Mucosa of descending colon (tissue), 3 donors: ENCODE measurements around the gene ATG101. TPM values are rescaled to one million over a fixed set of nuclear protein-coding genes. Genes with fewer than 3 reads are reported as not detected.
A peak's percentile ranks its signal among the peaks of the same experiment; 100 is the strongest.

Source experiments
- ATAC-seq: fragments of 200-7000 bp; cut with Tn5 transposase; one replicate; pipeline ENCODE4 v1.9.1; 2020; ENCODE audit warnings: mild to moderate bottlenecking, moderate library complexity
- DNase-seq, 3 donors: peaks; one replicate each; pipeline ENCODE4 v3.0.0-alpha.2; 2020
- H3K36me3 ChIP-seq: fragments of 200-600 bp; one replicate; pipeline ENCODE4 v1.8.0; 2021; ENCODE audit warnings: low read depth, mild to moderate bottlenecking
- H3K4me1 ChIP-seq: fragments of 200-600 bp; one replicate; pipeline ENCODE4 v1.8.0; 2021; ENCODE audit warnings: low read depth, mild to moderate bottlenecking
- H3K4me3 ChIP-seq: fragments of 200-600 bp; one replicate; pipeline ENCODE4 v1.8.0; 2021; ENCODE audit warnings: mild to moderate bottlenecking
- H3K9me3 ChIP-seq: fragments of 200-600 bp; one replicate; pipeline ENCODE4 v1.8.0; 2021; ENCODE audit warnings: mild to moderate bottlenecking
- intact Hi-C, 2 donors: fragments of 100-400 bp; cut with DNase I in 1 of 2; cut with micrococcal nuclease in 1 of 2; formaldehyde crosslinking; loops; one replicate each; pipeline versions ENCODE4 v1.11.0 to v1.11.1; 2022; cut with DNase I, micrococcal nuclease
- total RNA-seq, 3 donors: library from RNA; stranded (reverse); fragmentation: NEBNext Ultra II Directional in 2 of 3; extraction: Animal tissue kit (Norgen Biotek cat#: 25700) in 2 of 3; gene quantifications; one replicate each; pipeline versions ENCODE4 v1.2.1 to v1.2.4, GENCODE V29; 2021 to 2023
- TF ChIP-seq, protein P1 (sequence below): fragments of 200-600 bp; IDR thresholded peaks from one replicate; pipeline ENCODE4 v1.8.0; 2022; ENCODE audit warnings: antibody characterized with exemption, mild to moderate bottlenecking
- donor health status: DM: no; HTN: no; CAD: no; lungs with moderate emphysema.
- donor health status: DM: no; HTN: no; CAD: no.
- donor health status: DM: no; HTN: yes; CAD: no.

Gene ATG101
- total RNA-seq, 3 donors from 2014 or later: 30.1 to 37.5 (median 33.0) TPM

- peaks cover 12% of the 10 kb centered on the region for H3K4me1 ChIP-seq
- H3K9me3 ChIP-seq: no peaks in the 10 kb centered on the region
- H3K36me3 ChIP-seq: no peaks in the 10 kb centered on the region
- no peak overlapping the region for H3K4me3 ChIP-seq
- intact Hi-C loops: no loop called here
- DNase-seq (no peak), ATAC-seq (no peak)
- TF ChIP-seq, protein P1, sequence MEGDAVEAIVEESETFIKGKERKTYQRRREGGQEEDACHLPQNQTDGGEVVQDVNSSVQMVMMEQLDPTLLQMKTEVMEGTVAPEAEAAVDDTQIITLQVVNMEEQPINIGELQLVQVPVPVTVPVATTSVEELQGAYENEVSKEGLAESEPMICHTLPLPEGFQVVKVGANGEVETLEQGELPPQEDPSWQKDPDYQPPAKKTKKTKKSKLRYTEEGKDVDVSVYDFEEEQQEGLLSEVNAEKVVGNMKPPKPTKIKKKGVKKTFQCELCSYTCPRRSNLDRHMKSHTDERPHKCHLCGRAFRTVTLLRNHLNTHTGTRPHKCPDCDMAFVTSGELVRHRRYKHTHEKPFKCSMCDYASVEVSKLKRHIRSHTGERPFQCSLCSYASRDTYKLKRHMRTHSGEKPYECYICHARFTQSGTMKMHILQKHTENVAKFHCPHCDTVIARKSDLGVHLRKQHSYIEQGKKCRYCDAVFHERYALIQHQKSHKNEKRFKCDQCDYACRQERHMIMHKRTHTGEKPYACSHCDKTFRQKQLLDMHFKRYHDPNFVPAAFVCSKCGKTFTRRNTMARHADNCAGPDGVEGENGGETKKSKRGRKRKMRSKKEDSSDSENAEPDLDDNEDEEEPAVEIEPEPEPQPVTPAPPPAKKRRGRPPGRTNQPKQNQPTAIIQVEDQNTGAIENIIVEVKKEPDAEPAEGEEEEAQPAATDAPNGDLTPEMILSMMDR: no peak
Observed at GRCh38 chr12:52042706-52043385, 26.9 kb upstream of the ATG101 start.

DNA sequence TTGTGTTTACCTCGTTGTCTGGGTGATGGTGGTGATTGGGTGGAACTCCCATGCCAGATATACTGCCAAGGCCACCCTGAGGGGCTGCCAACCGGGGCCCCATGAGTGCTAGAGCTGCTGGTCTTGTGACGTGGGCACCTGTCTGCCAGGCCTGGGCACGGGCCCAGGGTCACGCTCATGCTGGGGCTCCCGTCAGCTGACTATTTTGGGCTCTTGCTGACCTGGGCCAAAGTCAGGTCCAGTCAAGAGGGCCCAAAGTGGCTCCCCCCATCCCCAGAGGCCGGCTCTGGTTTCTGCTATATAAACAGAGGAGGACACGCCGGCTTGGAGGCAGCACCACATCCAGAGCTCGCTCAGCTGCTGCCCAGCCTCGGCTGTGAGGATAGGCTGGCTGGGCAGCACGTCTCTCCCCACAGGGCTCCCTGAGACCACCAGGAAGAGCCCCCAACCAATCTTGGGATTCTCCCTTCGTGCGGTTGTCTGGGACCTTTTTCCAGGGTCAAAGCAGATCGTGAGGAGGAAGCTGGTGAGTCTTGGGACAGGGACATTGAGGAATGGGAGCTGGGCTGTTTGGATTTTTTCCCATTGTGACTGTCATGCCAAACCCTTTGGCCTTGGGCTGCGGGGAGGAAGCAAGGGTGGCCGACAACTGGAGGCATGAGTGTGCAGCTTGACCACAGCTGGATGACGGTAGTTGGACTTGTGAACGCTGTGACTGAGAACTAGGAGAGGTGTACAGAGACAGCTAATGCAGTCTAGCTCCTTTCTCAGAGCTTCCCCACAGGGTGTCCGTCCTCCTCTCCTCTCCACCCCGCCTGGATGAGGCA is 26.2 kb upstream of the ATG101 start:
- DNase-seq (no peak), ATAC-seq (no peak)
- Histone ChIP-seq H3K4me1 (peaks cover 12% of the 10 kb centered on the region), H3K36me3 (no peaks in the 10 kb centered on the region), H3K4me3 (no peak overlapping the region), H3K9me3 (no peaks in the 10 kb centered on the region)
- TF ChIP-seq, protein P1: no peak
- intact Hi-C loops: no loop called here

- DNase-seq: no peak
- H3K4me3 ChIP-seq: no peak overlapping the region
- intact Hi-C loops: no loop called here
- TF ChIP-seq, protein P1: no peak
- H3K4me1 ChIP-seq: peaks cover 13% of the 10 kb centered on the region
- H3K9me3 ChIP-seq: no peaks in the 10 kb centered on the region
- H3K36me3 ChIP-seq: no peaks in the 10 kb centered on the region
- no peak for ATAC-seq
Observed at GRCh38 chr12:52044292-52044983, 25.3 kb upstream of the ATG101 start.

- intact Hi-C loops: no loop called here
- TF ChIP-seq, protein P1: no peak
- Histone ChIP-seq H3K4me1 (peaks cover 25% of the 10 kb centered on the region), H3K4me3 (no peak overlapping the region), H3K36me3 (no peaks in the 10 kb centered on the region), H3K9me3 (no peaks in the 10 kb centered on the region)
- peak; percentile 61 for ATAC-seq
- peak; percentile 78 to 83 (median 81) for DNase-seq
Observed at GRCh38 chr12:52045794-52046199, 24.0 kb upstream of the ATG101 start.

DNA sequence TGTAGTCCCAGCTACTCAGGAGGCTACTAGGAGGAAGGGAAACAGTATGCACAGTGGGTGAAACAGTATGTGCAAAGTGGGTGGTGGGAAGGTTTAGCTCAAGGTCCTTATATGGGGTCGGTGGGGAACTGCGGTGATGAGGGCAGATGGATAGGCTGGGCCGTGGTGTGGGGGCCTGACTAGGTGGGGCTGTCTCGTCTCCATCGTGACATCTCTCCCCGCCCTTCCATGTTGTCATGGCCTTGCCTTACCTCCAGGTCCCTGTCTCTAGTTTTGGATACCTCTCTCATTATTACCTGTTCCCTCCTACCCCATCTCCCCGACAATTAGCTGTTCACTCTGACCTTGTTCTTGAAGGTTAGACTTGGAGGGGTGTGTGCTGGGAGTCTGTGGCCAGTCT is 22.9 kb upstream of the ATG101 start:
- H3K9me3 ChIP-seq: no peaks in the 10 kb centered on the region
- no peak overlapping the region for H3K4me3 ChIP-seq
- TF ChIP-seq, protein P1: no peak
- ATAC-seq (no peak), DNase-seq (no peak)
- H3K4me1 ChIP-seq: peaks cover 27% of the 10 kb centered on the region
- intact Hi-C loops: no loop called here
- no peaks in the 10 kb centered on the region for H3K36me3 ChIP-seq
